Measurements from ENCODE around the gene CACNA2D2.

CACNA2D2 gene

GRCh38 chr3:50356553-50356952 lies 146.9 kb downstream of the CACNA2D2 start:
- peak overlapping the region; percentile 82 for H3K4me3 ChIP-seq (ENCODE audit: low read depth, low read length)
- H3K4me1 ChIP-seq (ENCODE audit: control insufficient read depth, insufficient read depth, low read length), result no peaks in the 10 kb centered on the region
- H3K36me3 ChIP-seq (ENCODE audit: control insufficient read depth in 2 of 2, insufficient read depth in 1 of 2, low read length in 2 of 2), result peaks cover 0 to 61% of the 10 kb centered on the region in 2 experiments; a peak in 1 of 3 replicates
- TF ChIP-seq SP2 (tag by site-specific recombination; IDR thresholded peaks at IDR 0.05) (peak; percentile 43), REST (tag by site-specific recombination; IDR thresholded peaks at IDR 0.05) (no peak), ZNF398 (tag by site-specific recombination; IDR thresholded peaks at IDR 0.05) (peak; percentile 56), SP3 (tag by site-specific recombination; IDR thresholded peaks at IDR 0.05) (peak; percentile 46; the same call in 1 of the 2 replicates), ZNF292 (tag by site-specific recombination; IDR thresholded peaks at IDR 0.05; ENCODE audit: borderline replicate concordance, low read depth) (no peak), ZNF843 (tag by site-specific recombination; IDR thresholded peaks at IDR 0.05) (no peak), ZNF639 (tag by site-specific recombination; IDR thresholded peaks at IDR 0.05) (no peak), ZXDB (tag by site-specific recombination; IDR thresholded peaks at IDR 0.05) (no peak), KLF1 (tag by site-specific recombination; IDR thresholded peaks at IDR 0.05) (0 out of 2 replicates have a peak, but pooled peaks have one; percentile 10), PRDM2 (tag by site-specific recombination; IDR thresholded peaks at IDR 0.05; ENCODE audit: borderline replicate concordance) (no peak), ZNF341 (tag by site-specific recombination; IDR thresholded peaks at IDR 0.05; ENCODE audit: low read depth) (peak; percentile 75), ZNF248 (tag by site-specific recombination; IDR thresholded peaks at IDR 0.05) (no peak), KLF9 (tag by site-specific recombination; IDR thresholded peaks at IDR 0.05; ENCODE audit: low read depth) (peak; percentile 43; the same call in 1 of the 2 replicates), ZBTB8A (tag by site-specific recombination; IDR thresholded peaks at IDR 0.05) (no peak), ZNF830 (tag by site-specific recombination; IDR thresholded peaks at IDR 0.05; ENCODE audit: low read depth) (no peak), ZNF140 (tag by site-specific recombination; IDR thresholded peaks at IDR 0.05) (no peak), ZNF660 (tag by site-specific recombination; IDR thresholded peaks at IDR 0.05) (no peak), WT1 (tag by site-specific recombination; IDR thresholded peaks at IDR 0.05) (no peak)
- no peak overlapping the region for H3K27ac ChIP-seq (ENCODE audit: extremely low read depth, low read depth, low read length)
- ChIA-PET POLR2A (interaction anchor here (1.1 to 1.9 kb wide), 4 partner anchors 9 to 124 kb away, joined by 3 to 12 read pairs (median 4); partner anchors contain the start of gene ZMYND10), CTCF (interaction anchor here (0.8 kb wide), 1 partner anchor 146 kb away, joined by 3 read pairs; no protein-coding TSS in a partner anchor)
- no peaks in the 10 kb centered on the region for H3K9me3 ChIP-seq (ENCODE audit: control insufficient read depth, insufficient read depth, low read depth, low read length)

Measured in HEK293 (cell line).